ENCODE data around the gene BRF1.

Gene BRF1

GRCh38 chr14:105198588-105198987 lies 102.2 kb downstream of the BRF1 start:
- Histone ChIP-seq H3K9ac (ENCODE audit: low read length) (no peak overlapping the region), H3K4me2 (ENCODE audit: low read depth, low read length, poor library complexity, severe bottlenecking) (no peak overlapping the region)

GRCh38 chr14:105197211-105197641 lies 103.6 kb downstream of the BRF1 start:
- no peaks in the 10 kb centered on the region for H3K27me3 ChIP-seq (ENCODE audit: low read length)

More at GRCh38 chr14:105198588-105198987, 102.2 kb downstream of the BRF1 start:
- Histone ChIP-seq H4K20me1 (ENCODE audit: low read depth, low read length) (no peaks in the 10 kb centered on the region), H3K9me2 (replicated peaks; ENCODE audit: insufficient read depth, low read length) (no peaks in the 10 kb centered on the region), H2AFZ (ENCODE audit: low read depth, low read length, severe bottlenecking) (no peak overlapping the region), H3K9me3 (ENCODE audit: insufficient read depth, low read length) (no peaks in the 10 kb centered on the region), H3K27me3 (ENCODE audit: low read length) (no peaks in the 10 kb centered on the region), H3K36me3 (ENCODE audit: low read length) (no peaks in the 10 kb centered on the region), H3K79me2 (ENCODE audit: insufficient read depth, low read length) (no peaks in the 10 kb centered on the region), H3F3A (ENCODE audit: insufficient read depth) (no peaks in the 10 kb centered on the region), H3K4me3 (ENCODE audit: insufficient read depth, low read length, poor library complexity, severe bottlenecking) (no peak overlapping the region), H3K27ac (ENCODE audit: low read depth, low read length) (no peak overlapping the region)
- TF ChIP-seq CTCF (IDR thresholded peaks at IDR 0.05; ENCODE audit: insufficient read depth, low read length, poor library complexity, severe bottlenecking) (no peak), EZH2phosphoT487 (conservative IDR thresholded peaks at IDR 0.05; ENCODE audit: low read length) (no peak)

GRCh38 chr14:105196265-105196960 lies 104.4 kb downstream of the BRF1 start:
- no peaks in the 10 kb centered on the region for H3K9me2 ChIP-seq (replicated peaks; ENCODE audit: insufficient read depth, low read length)
- no peaks in the 10 kb centered on the region for H4K20me1 ChIP-seq (ENCODE audit: low read depth, low read length)
- no peaks in the 10 kb centered on the region for H3K36me3 ChIP-seq (ENCODE audit: low read length)
- no peak overlapping the region for H3K27ac ChIP-seq (ENCODE audit: low read depth, low read length)
- no peak overlapping the region for H2AFZ ChIP-seq (ENCODE audit: low read depth, low read length, severe bottlenecking)
- H3K4me3 ChIP-seq (ENCODE audit: insufficient read depth, low read length, poor library complexity, severe bottlenecking), result no peak overlapping the region
- no peaks in the 10 kb centered on the region for H3K27me3 ChIP-seq (ENCODE audit: low read length)
- no peak overlapping the region for H3K9ac ChIP-seq (ENCODE audit: low read length)
- no peaks in the 10 kb centered on the region for H3F3A ChIP-seq (ENCODE audit: insufficient read depth)
- H3K79me2 ChIP-seq (ENCODE audit: insufficient read depth, low read length), result no peaks in the 10 kb centered on the region
- TF ChIP-seq CTCF (IDR thresholded peaks at IDR 0.05; ENCODE audit: insufficient read depth, low read length, poor library complexity, severe bottlenecking) (no peak), EZH2phosphoT487 (conservative IDR thresholded peaks at IDR 0.05; ENCODE audit: low read length) (no peak)
- H3K4me2 ChIP-seq (ENCODE audit: low read depth, low read length, poor library complexity, severe bottlenecking), result no peak overlapping the region
- no peaks in the 10 kb centered on the region for H3K9me3 ChIP-seq (ENCODE audit: insufficient read depth, low read length)

More at GRCh38 chr14:105197211-105197641, 103.6 kb downstream of the BRF1 start:
- H3K4me3 ChIP-seq (ENCODE audit: insufficient read depth, low read length, poor library complexity, severe bottlenecking), result no peak overlapping the region
- TF ChIP-seq CTCF (IDR thresholded peaks at IDR 0.05; ENCODE audit: insufficient read depth, low read length, poor library complexity, severe bottlenecking) (no peak), EZH2phosphoT487 (conservative IDR thresholded peaks at IDR 0.05; ENCODE audit: low read length) (no peak)
- H3F3A ChIP-seq (ENCODE audit: insufficient read depth), result no peaks in the 10 kb centered on the region
- H3K27ac ChIP-seq (ENCODE audit: low read depth, low read length), result no peak overlapping the region
- no peak overlapping the region for H3K4me2 ChIP-seq (ENCODE audit: low read depth, low read length, poor library complexity, severe bottlenecking)
- H2AFZ ChIP-seq (ENCODE audit: low read depth, low read length, severe bottlenecking), result no peak overlapping the region
- H4K20me1 ChIP-seq (ENCODE audit: low read depth, low read length), result no peaks in the 10 kb centered on the region
- no peaks in the 10 kb centered on the region for H3K79me2 ChIP-seq (ENCODE audit: insufficient read depth, low read length)
- H3K9ac ChIP-seq (ENCODE audit: low read length), result no peak overlapping the region
- H3K9me3 ChIP-seq (ENCODE audit: insufficient read depth, low read length), result no peaks in the 10 kb centered on the region
- no peaks in the 10 kb centered on the region for H3K9me2 ChIP-seq (replicated peaks; ENCODE audit: insufficient read depth, low read length)
- H3K36me3 ChIP-seq (ENCODE audit: low read length), result no peaks in the 10 kb centered on the region

All from SU-DHL-6 (cell line).